ENCODE measurements around the gene SCN4A.

GRCh38 chr17:63929860-63930766, 42.6 kb downstream of the SCN4A start:
- TF ChIP-seq POLR2A (IDR thresholded peaks at IDR 0.05; ENCODE audit: extremely low read depth, insufficient read length) = no peak
- TF ChIP-seq MAX (IDR thresholded peaks at IDR 0.05; ENCODE audit: low read depth, low read length) = no peak
- no peak for TF ChIP-seq CTCF (IDR thresholded peaks at IDR 0.05; ENCODE audit: low read depth, low read length)

Data from NB4 (cell line).